H1 (cell line): ENCODE data around the gene PARK7. TPM values are rescaled to one million over a fixed set of nuclear protein-coding genes. Genes with fewer than 3 reads are reported as not detected.

Source experiments
- CTCF ChIA-PET: fragments of 300-600 bp; sonication (Branson Sonifier 250); formaldehyde crosslinking; loops from one replicate; lab custom pipeline; 2021; ENCODE audit not compliant: partially characterized antibody; lab: Charles Lee
- POLR2A ChIA-PET: fragments of 300-600 bp; sonication (Branson Sonifier 250); formaldehyde crosslinking; loops from one replicate; lab custom pipeline; 2021; ENCODE audit warnings: inconsistent platforms; ENCODE audit not compliant: partially characterized antibody; lab: Charles Lee
- DNase-seq, 2 experiments: peaks; one replicate each; pipeline versions ENCODE4 v3.0.0 to v3.0.0-alpha.2; 2010 to 2022; ENCODE audit warnings: low spot score in 2 of 2, low read depth in 1 of 2, mixed read lengths in 1 of 2
- FAIRE-seq: peaks from 2 replicates; lab custom pipeline; 2011; peaks lifted over from hg19 to GRCh38; lab: Jason Lieb, UNC
- H2AFZ ChIP-seq: 2 replicates; pipeline ENCODE4 v1.8.1; 2012; ENCODE audit warnings: low read length, inconsistent platforms
- H2AK5ac ChIP-seq: 2 replicates; pipeline ENCODE4 v1.6.1; 2013; ENCODE audit warnings: low read depth, low read length
- H2BK120ac ChIP-seq: replicated peaks from 2 replicates; pipeline ENCODE3; 2013; ENCODE audit warnings: low read depth, low read length, inconsistent platforms
- H2BK12ac ChIP-seq: 2 replicates; pipeline ENCODE4 v1.6.1; 2013; ENCODE audit warnings: low read depth, low read length
- H2BK15ac ChIP-seq: 2 replicates; pipeline ENCODE4 v1.6.1; 2013; ENCODE audit warnings: low read length
- H2BK20ac ChIP-seq: 2 replicates; pipeline ENCODE4 v1.6.1; 2013; ENCODE audit warnings: low read length
- H2BK5ac ChIP-seq: 2 replicates; pipeline ENCODE4 v1.6.1; 2013; ENCODE audit warnings: low read depth, low read length
- H3K14ac ChIP-seq: 2 replicates; pipeline ENCODE4 v1.6.1; 2013; ENCODE audit warnings: inconsistent platforms; ENCODE audit not compliant: insufficient read length
- H3K18ac ChIP-seq: 2 replicates; pipeline ENCODE4 v1.6.1; 2013; ENCODE audit warnings: low read length; ENCODE audit errors: extremely low read depth
- H3K23ac ChIP-seq: 2 replicates; pipeline ENCODE4 v1.6.1; 2013; ENCODE audit warnings: inconsistent platforms; ENCODE audit not compliant: insufficient read length
- H3K23me2 ChIP-seq: 2 replicates; pipeline ENCODE4 v1.6.1; 2013; ENCODE audit warnings: low read depth, low read length
- H3K27ac ChIP-seq: 2 replicates; pipeline ENCODE4 v1.6.1; 2011; ENCODE audit warnings: low read depth, low read length, inconsistent platforms
- H3K27me3 ChIP-seq, 4 experiments: replicated peaks in 1 of 4; 1 replicate in 1 of 4; 2 replicates in 3 of 4; pipeline versions ENCODE4 v1.6.1 to v1.8.1; 2011 to 2013; ENCODE audit warnings: low read length in 3 of 4, mild to moderate bottlenecking in 3 of 4, inconsistent platforms in 2 of 4, mixed read lengths in 2 of 4, moderate library complexity in 1 of 4; ENCODE audit not compliant: control insufficient read depth in 3 of 4, insufficient read depth in 3 of 4; ENCODE audit errors: extremely low read depth in 1 of 4
- H3K36me3 ChIP-seq, 4 experiments: 2 replicates each; pipeline versions ENCODE4 v1.6.1 to v1.8.1; 2011 to 2013; ENCODE audit warnings: mild to moderate bottlenecking in 4 of 4, low read length in 3 of 4, moderate library complexity in 2 of 4, control low read depth in 1 of 4, inconsistent platforms in 1 of 4; ENCODE audit not compliant: insufficient read depth in 4 of 4, control insufficient read depth in 2 of 4
- H3K4ac ChIP-seq: replicated peaks from 2 replicates; pipeline ENCODE3; 2013; ENCODE audit warnings: low read length, low read depth, mixed read lengths, inconsistent platforms; ENCODE audit not compliant: insufficient read length
- H3K4me1 ChIP-seq, 4 experiments: replicated peaks in 1 of 4; 1 replicate in 1 of 4; 2 replicates in 3 of 4; pipeline versions ENCODE4 v1.6.1 to v1.8.1; 2011 to 2013; ENCODE audit warnings: low read length in 3 of 4, inconsistent platforms in 2 of 4, mixed read lengths in 1 of 4; ENCODE audit not compliant: insufficient read depth in 4 of 4, control insufficient read depth in 3 of 4
- H3K4me2 ChIP-seq, 2 experiments: 2 replicates each; pipeline versions ENCODE4 v1.6.1 to v1.8.1; 2011 to 2013; ENCODE audit warnings: low read depth in 2 of 2, low read length in 2 of 2, control low read depth in 1 of 2, inconsistent platforms in 1 of 2, mild to moderate bottlenecking in 1 of 2; ENCODE audit not compliant: insufficient read depth in 1 of 2
- H3K4me3 ChIP-seq, 4 experiments: fragments of 200-600, 300-600 bp in 1 of 4; sonication (generic), shearing (Covaris generic), sonication (Bioruptor Twin) in 1 of 4; 2 replicates each; pipeline versions ENCODE4 v1.5.1 to v1.8.1; 2011 to 2016; ENCODE audit warnings: low read length in 4 of 4, low read depth in 3 of 4, control low read depth in 2 of 4, inconsistent platforms in 2 of 4, mild to moderate bottlenecking in 2 of 4, mixed read lengths in 1 of 4, moderate library complexity in 1 of 4; ENCODE audit not compliant: insufficient read depth in 2 of 4; ENCODE audit errors: extremely low read depth in 1 of 4
- H3K56ac ChIP-seq: replicated peaks from 2 replicates; pipeline ENCODE3; 2013; ENCODE audit warnings: low read depth, mild to moderate bottlenecking, mixed read lengths, low read length, inconsistent platforms; ENCODE audit not compliant: insufficient read length
- H3K79me1 ChIP-seq: 2 replicates; pipeline ENCODE4 v1.6.1; 2013; ENCODE audit warnings: low read depth, low read length, control low read depth
- H3K79me2 ChIP-seq, 2 experiments: 2 replicates each; pipeline versions ENCODE4 v1.6.1 to v1.8.1; 2012 to 2013; ENCODE audit warnings: low read length in 2 of 2, mild to moderate bottlenecking in 2 of 2, inconsistent platforms in 1 of 2; ENCODE audit not compliant: insufficient read depth in 2 of 2, control insufficient read depth in 1 of 2
- H3K9ac ChIP-seq, 4 experiments: replicated peaks in 1 of 4; 1 replicate in 1 of 4; 2 replicates in 3 of 4; pipeline versions ENCODE4 v1.6.1 to v1.8.1; 2011 to 2013; ENCODE audit warnings: low read depth in 3 of 4, low read length in 3 of 4, control low read depth in 2 of 4, mild to moderate bottlenecking in 2 of 4, moderate library complexity in 2 of 4, inconsistent platforms in 1 of 4; ENCODE audit errors: extremely low read depth in 1 of 4
- H3K9me3 ChIP-seq, 2 experiments: 2 replicates each; pipeline versions ENCODE4 v1.6.1 to v1.8.1; 2012 to 2013; ENCODE audit warnings: mild to moderate bottlenecking in 2 of 2, moderate library complexity in 2 of 2, control low read depth in 1 of 2, inconsistent platforms in 1 of 2, low read depth in 1 of 2, low read length in 1 of 2, mixed read lengths in 1 of 2; ENCODE audit not compliant: insufficient read depth in 2 of 2
- H4K20me1 ChIP-seq, 2 experiments: replicated peaks in 1 of 2; 2 replicates each; pipeline versions ENCODE3 to v1.8.1; 2011 to 2013; ENCODE audit warnings: inconsistent platforms in 2 of 2, low read length in 2 of 2, mild to moderate bottlenecking in 1 of 2; ENCODE audit not compliant: insufficient read depth in 2 of 2, control insufficient read depth in 1 of 2
- H4K5ac ChIP-seq: 2 replicates; pipeline ENCODE4 v1.6.1; 2013; ENCODE audit warnings: low read length, low read depth, mixed read lengths, inconsistent platforms; ENCODE audit not compliant: insufficient read length
- H4K8ac ChIP-seq: 2 replicates; pipeline ENCODE4 v1.8.0; 2013; ENCODE audit warnings: mild to moderate bottlenecking, moderate library complexity, low read length, inconsistent platforms; ENCODE audit not compliant: insufficient read depth; ENCODE audit errors: extremely low read depth
- H4K91ac ChIP-seq: replicated peaks from 2 replicates; pipeline ENCODE3; 2013; ENCODE audit warnings: low read length, mixed read lengths, inconsistent platforms; ENCODE audit not compliant: insufficient read length
- BCL11A ChIP-seq, 2 experiments: IDR thresholded peaks; one replicate each; pipeline ENCODE4 v1.6.1; 2011; ENCODE audit warnings: low read depth in 2 of 2, low read length in 2 of 2, mild to moderate bottlenecking in 2 of 2
- CHD2 ChIP-seq: IDR thresholded peaks from 2 replicates; pipeline ENCODE4 v1.6.1; 2012; ENCODE audit warnings: low read length, improper control_type of control experiment
- CTBP2 ChIP-seq: IDR thresholded peaks from 2 replicates; pipeline ENCODE4 v1.7.0; 2011; ENCODE audit warnings: borderline replicate concordance, mild to moderate bottlenecking, moderate library complexity, mixed read lengths, low read length; ENCODE audit not compliant: insufficient read depth, insufficient read length
- KDM4A ChIP-seq: IDR thresholded peaks from one replicate; pipeline ENCODE4 v1.7.1; 2012; ENCODE audit warnings: low read depth, mild to moderate bottlenecking, moderate library complexity, low read length, inconsistent platforms; ENCODE audit not compliant: severe bottlenecking
- RBBP5 ChIP-seq: IDR thresholded peaks from 2 replicates; pipeline ENCODE4 v1.7.1; 2012; ENCODE audit warnings: low read depth, mild to moderate bottlenecking, inconsistent platforms, low read length, moderate library complexity, borderline replicate concordance
- SUZ12 ChIP-seq: fragments of 200-600 bp; sonication (generic); IDR thresholded peaks from 2 replicates; pipeline ENCODE4 v1.6.1; 2012; ENCODE audit warnings: mild to moderate bottlenecking, inconsistent platforms, low read length, moderate library complexity, mixed read lengths
- WGBS, 2 experiments: shearing (Covaris generic) in 1 of 2; methylation state at CpG; one replicate each; pipeline versions ENCODE4 v1.1.6 to v1.1.7; 2013 to 2015; ENCODE audit warnings: low lambda C conversion rate in 2 of 2, mixed read lengths in 2 of 2, inconsistent platforms in 1 of 2, low coverage in 1 of 2, missing lambda C conversion rate in 1 of 2; ENCODE audit not compliant: insufficient replicate concordance in 2 of 2, insufficient coverage in 1 of 2, insufficient read length in 1 of 2; ENCODE audit errors: extremely low coverage in 1 of 2, missing lambda C conversion rate in 1 of 2; 5-methylcytosine and 5-hydroxymethylcytosine counted together
- polyA plus RNA-seq, 7 experiments: library from polyadenylated mRNA; depleted of rRNA in 3 of 7; stranded (reverse) in 5 of 7; unstranded in 2 of 7; fragments of >200 nt in 5 of 7; fragments of 200-250 nt in 2 of 7; gene quantifications; 1 replicate in 5 of 7; 2 replicates in 1 of 7; 4 replicates in 1 of 7; pipeline versions ENCODE4 v1.2.1 to v1.2.3, GENCODE V29; 2011 to 2013; ENCODE audit warnings: missing spikeins in 2 of 7, mixed read lengths in 2 of 7
- total RNA-seq: library from RNA; stranded (reverse); fragmentation: NEBNext Ultra II Directional; extraction: Animal tissue kit (Norgen Biotek cat#: 25700); gene quantifications from 2 replicates; pipeline ENCODE4 v1.2.1, GENCODE V29; 2021

PARK7 gene
- total and polyA plus RNA-seq, 2 of the 8 experiments (the other 6 are each of a cell fraction or from before 2014, with no cell fraction given): 206 to 383 TPM

GRCh38 chr1:8027748-8028570 is 66.4 kb downstream of the PARK7 start:
- H3K14ac ChIP-seq: no peak overlapping the region
- H3K4ac ChIP-seq: no peak overlapping the region
- no peak overlapping the region for H2BK120ac ChIP-seq
- no peak overlapping the region for H4K8ac ChIP-seq
- H3K36me3 ChIP-seq: no peaks in the 10 kb centered on the region
- no peaks in the 10 kb centered on the region for H3K9me3 ChIP-seq
- H2BK12ac ChIP-seq: no peak overlapping the region
- peak overlapping the region; percentile 97 to 100; a peak in 2 of 4 replicates for H3K4me2 ChIP-seq
- H4K5ac ChIP-seq: no peak overlapping the region
- H3K23ac ChIP-seq: no peak overlapping the region
- TF ChIP-seq RBBP5 (no peak), BCL11A (IDR thresholded peaks at IDR 0.05; ENCODE audit: low read depth in 2 of 2, low read length in 2 of 2) (no peak), SUZ12 (no peak), KDM4A (no peak), CHD2 (no peak), CTBP2 (no peak)
- no peak overlapping the region for H2AFZ ChIP-seq
- H3K27ac ChIP-seq: no peak overlapping the region
- H3K9ac ChIP-seq: no peak overlapping the region
- no peak overlapping the region for H2BK5ac ChIP-seq
- peaks cover 8% of the 10 kb centered on the region for H3K23me2 ChIP-seq
- peaks cover 12 to 29% of the 10 kb centered on the region in 2 experiments for H3K79me2 ChIP-seq
- H3K18ac ChIP-seq: no peak overlapping the region
- H2AK5ac ChIP-seq: no peak overlapping the region
- ChIA-PET POLR2A (interaction anchor here (0.6 to 3.0 kb wide), 10 partner anchors 9 to 290 kb away, joined by 3 to 12 read pairs (median 3); partner anchors contain the start of gene SLC45A1), CTCF (interaction anchor here (0.6 to 1.8 kb wide), 10 partner anchors 12 to 322 kb away, joined by 3 to 9 read pairs (median 4); no protein-coding TSS in a partner anchor)
- FAIRE-seq (no peak), DNase-seq (no peak)
- H2BK15ac ChIP-seq: no peak overlapping the region
- H4K20me1 ChIP-seq: peaks cover 8 to 12% of the 10 kb centered on the region in 2 experiments
- peak overlapping the region in 1 of 4 experiments; percentile 85; a peak in 1 of 8 replicates for H3K4me3 ChIP-seq
- no peak overlapping the region for H2BK20ac ChIP-seq
- H3K56ac ChIP-seq: no peak overlapping the region
- no peak overlapping the region for H4K91ac ChIP-seq
- H3K79me1 ChIP-seq: no peaks in the 10 kb centered on the region
- WGBS, 2 experiments: 63% methylated on average over 8 of the region's 8 CpGs; no CpG with 5 or more reads in 1 of the 2 experiments
- H3K4me1 ChIP-seq: peaks cover 11 to 25% (median 18%) of the 10 kb centered on the region in 4 experiments
- H3K27me3 ChIP-seq: peaks cover 0 to 8% (median 6%) of the 10 kb centered on the region in 4 experiments; a peak in 5 of 7 replicates
